HG02798 (cell line): ENCODE measurements around the gene PRCC.
A peak's percentile ranks its signal among the peaks of the same experiment; 100 is the strongest.

Experiments
- ATAC-seq: cut with Tn5 transposase; IDR thresholded peaks from one replicate; pipeline ENCODE4 v1.9.1; 2021; ENCODE audit warnings: mild to moderate bottlenecking; ENCODE audit not compliant: unreplicated experiment, poor library complexity

The PRCC gene, protein sequence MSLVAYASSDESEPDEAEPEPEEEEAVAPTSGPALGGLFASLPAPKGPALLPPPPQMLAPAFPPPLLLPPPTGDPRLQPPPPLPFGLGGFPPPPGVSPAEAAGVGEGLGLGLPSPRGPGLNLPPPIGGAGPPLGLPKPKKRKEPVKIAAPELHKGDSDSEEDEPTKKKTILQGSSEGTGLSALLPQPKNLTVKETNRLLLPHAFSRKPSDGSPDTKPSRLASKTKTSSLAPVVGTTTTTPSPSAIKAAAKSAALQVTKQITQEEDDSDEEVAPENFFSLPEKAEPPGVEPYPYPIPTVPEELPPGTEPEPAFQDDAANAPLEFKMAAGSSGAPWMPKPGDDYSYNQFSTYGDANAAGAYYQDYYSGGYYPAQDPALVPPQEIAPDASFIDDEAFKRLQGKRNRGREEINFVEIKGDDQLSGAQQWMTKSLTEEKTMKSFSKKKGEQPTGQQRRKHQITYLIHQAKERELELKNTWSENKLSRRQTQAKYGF

DNA sequence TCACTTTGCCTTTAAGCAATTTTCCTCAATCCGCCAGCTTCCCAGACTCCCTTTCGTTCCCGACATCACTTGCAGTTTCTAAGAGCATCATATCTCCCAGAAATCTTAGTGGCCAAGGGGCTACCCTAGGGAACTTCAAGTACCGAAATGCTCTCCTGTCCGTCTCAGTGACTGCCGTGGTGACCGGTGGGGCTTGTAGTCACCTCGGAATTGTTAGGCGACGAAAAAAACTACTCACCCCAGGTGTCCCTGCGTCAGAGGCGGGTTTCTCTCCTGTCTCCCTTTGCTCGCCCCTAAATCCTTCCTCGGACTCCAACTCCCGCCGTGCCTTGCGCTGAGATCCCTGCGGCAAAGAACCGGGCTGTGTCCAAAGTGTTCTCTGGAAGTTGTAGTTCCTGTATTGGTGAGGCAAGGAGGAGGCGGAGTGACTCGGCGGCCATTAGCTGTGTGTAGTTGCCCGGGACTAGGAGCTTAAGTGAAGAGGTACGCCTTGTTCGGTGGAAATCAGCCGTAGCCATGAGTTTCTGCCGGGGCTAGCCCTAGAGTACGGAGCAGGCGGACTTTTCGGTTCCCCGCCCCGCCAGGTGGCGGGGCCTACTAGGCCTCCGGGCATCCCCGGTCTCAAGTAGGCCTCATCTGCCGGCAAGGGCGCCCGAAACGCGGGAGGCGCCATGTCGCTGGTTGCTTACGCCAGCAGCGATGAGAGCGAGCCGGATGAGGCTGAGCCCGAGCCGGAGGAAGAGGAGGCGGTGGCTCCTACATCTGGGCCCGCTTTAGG is at the start of gene PRCC:
PRCC (plus strand) TSS at position 435 of the 778 bp plus-strand sequence; CDS start at position 672, 237 bp downstream.
- peak; percentile 95 for ATAC-seq

DNA sequence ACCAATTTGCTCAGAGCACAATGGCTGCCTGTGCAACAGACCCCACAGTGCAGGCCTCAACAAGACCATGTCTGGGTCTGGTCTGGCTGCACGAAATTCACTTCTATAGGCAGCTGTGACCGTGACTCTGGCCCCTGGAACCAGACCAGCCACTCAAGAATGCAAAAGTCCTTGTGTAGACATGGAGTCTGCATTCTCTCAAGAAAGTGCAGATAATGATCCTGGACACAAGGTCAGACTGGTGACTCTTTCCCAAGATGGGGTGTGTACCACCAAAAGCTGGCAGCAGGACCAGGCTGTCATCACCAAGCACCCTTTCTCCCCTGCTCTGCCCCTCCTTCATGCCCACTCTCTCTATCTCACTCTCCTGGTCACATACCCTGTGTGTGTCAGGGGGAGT is 46.2 kb upstream of the PRCC start:
- no peak for ATAC-seq

DNA sequence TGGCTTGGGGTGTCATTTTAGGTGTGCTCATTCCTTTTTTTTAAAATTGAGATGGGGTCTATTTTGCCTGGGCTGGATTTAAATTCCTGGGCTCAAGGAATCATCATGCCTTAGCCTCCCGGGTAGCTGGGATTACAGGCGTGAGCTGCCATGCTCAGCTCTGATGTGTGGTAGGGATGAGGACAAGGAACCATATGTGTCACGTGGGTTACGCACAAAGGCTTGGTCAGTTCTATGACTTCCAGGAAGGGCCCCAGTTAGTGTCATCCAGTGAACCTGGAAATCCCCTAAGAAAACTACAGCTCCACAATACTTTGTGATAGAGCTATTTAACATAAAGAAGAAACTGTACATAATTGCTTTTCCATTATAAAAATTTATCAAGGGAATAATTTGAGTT is 45.8 kb upstream of the PRCC start:
- ATAC-seq: no peak

DNA sequence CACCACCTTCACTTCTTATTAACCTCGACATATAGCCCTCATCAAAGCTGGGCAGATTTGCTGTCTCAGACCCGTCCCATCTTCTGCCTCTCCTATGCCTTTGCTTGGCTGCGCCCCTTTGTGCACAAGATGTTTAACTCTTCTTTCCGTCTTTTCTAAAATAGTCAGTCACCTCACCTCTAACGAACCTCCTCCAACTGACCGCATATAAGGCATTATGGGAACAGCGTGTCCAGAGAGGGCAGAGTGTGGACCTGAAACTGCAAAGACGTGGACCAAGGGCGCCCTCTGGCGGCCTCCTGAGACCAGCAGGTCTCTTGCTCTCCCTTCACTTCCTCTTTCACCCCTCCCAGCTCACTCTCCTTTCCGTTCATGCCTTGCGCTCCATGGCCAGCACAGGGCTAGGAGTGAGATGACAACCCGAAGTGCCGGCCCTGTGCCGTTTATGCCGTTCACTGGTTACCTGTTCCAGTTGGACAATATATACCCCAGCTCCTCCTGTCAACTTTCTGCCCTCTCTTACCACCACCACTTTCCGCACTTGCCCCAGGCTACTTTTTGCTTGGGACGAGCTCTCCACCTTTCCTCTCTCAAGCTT is 41.6 kb upstream of the PRCC start:
- ATAC-seq: peak; percentile 41

DNA sequence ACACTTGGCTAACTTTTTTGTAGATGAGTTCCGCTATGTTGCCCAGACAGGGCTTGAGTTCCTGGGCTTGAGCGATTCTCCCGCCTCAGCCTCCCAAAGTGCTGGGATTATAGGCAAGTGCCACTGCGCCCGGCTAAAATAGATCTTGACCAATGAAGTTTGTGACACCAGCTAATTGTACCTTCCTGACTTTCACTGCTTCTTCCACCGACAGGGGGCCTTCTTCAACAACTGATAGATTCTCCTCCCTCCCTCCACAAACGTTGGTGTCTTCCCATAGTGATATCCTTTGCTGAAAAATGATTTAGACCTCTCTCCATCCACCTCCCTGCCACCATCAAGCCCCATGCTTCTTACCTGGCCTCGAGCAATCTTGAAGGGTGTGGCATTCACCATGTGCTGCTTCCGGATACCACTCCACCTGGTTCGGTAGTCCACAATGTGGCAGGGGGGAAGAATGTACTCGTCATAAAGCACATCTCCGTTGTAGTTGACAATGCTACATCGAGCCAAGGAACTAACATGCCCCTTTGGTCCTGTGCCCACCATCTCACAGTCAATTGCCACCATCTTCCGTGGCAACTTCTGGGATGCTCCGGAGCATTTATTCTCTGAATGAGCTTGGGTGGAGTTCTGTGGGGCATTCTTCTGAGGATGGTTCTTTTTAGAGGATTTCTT is 40.6 kb upstream of the PRCC start:
- no peak for ATAC-seq

DNA sequence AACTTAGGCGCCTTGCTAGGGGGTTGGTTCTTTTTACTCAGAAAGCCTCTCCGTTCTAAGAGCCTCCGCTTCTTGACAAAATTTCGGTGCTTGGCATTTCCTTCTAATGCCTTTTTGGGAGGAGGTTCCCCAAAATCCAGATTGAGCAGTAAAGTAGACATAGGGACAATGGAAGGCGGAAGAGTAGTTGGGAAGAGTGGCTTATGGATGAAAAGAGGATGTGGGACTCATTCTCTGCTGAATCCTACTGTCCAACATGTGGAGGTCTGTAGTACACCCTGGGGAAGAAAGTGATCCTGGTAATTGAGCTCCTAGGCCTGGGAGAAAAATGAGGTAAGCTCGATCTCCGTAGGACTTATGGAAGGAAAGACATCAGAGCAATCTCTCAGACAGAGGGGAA is 39.8 kb upstream of the PRCC start:
- ATAC-seq: no peak

DNA sequence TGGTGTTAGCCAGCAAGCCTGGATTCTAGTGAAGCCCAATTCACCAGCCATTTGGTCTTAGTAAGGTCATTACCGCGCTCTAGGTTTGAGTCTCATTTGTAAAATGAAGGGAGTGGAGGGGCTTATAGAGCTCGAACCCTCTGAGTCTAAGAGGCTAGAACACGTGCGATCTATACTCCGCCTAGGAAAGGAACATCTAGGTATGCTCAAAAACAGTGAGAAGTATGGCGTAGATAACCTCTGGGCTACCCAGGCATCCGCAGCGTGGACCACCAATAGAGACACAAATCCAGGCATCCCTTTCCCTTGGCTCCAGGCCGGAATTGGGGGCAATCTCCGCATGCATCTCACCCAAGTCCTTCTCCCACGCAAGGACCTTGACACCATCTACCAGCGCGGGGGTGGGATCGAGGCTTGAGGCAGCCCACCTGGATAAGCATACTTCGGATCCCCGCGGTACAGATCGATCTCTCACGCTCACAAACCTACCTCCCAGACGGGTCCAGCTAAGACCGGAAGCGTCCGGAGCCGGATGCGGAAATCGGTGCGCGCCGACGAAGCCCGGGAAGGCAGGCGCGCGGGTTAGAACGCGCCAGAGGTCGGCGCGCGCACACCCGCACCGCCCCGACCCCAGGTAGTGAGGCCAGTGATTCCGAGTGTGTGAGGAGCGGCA is 39.3 kb upstream of the PRCC start, which contains the start of gene METTL25B:
METTL25B (plus strand) TSS at position 544 of the 673 bp plus-strand sequence. CDS start 636 bp downstream, outside the sequence.
- peak; percentile 63 for ATAC-seq

DNA sequence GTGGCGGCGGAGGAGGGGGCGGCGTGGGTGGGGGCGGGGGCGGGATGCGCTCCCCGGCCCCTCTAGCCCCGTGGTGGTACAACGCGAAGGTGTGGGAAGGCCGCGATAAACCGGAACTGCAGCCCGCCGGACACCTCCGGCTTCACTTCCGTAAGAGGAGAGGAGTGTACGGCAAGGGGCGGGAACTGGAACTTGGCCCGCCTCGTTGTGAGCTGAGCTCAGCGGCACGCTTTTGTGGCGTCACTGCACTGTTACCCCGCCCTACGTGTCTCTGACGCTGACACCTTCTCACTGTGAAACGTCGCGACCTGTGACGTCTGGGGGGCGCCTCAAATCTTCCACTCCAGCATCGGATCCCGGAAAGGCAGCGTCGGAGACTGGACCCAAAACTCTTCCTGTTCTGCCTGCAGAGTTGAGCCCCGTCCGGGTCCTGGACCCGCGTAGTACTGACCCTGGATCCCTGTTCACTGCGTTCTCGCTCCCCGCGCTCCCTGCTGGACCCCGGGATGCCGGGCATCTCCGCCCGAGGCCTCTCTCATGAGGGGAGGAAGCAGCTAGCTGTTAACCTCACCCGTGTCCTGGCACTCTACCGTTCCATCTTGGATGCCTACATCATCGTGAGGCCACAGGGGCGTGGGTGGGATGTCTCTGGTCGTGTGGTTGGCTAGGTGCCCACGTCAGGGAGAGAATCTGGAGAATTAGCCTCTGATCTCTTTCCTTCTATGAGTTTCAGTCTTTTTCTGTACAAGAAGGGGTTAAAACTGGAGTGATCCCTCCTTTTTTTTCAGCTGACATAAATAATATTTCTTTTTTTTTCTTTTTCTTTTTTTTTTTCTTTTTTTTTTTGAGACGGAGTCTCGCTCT is 38.5 kb upstream of the PRCC start, which contains the start of gene ISG20L2:
ISG20L2 (minus strand) TSS at position 168 of the 864 bp plus-strand sequence. CDS start 1,114 bp downstream, outside the sequence.
- peak; percentile 91 for ATAC-seq

DNA sequence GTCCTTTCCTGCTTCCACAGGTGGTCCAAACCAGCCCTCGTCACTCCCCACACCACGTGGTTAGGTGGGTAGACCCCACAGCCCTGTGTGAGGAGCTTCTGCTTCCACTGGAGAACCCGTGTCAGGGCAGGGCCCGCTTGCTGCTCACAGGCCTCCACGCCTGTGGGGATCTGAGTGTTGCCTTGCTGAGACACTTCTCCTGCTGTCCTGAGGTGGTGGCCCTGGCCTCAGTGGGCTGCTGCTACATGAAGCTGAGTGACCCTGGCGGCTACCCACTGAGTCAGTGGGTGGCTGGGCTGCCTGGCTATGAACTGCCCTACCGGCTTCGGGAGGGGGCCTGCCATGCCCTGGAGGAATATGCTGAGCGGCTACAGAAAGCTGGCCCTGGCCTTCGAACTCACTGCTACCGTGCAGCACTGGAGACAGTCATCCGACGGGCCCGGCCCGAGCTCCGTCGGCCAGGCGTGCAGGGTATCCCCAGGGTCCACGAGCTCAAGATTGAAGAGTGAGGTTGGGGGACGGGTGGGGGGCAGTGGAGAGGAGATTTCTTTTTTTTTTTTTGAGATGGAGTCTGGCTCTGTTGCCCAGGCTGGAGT is 33.2 kb upstream of the PRCC start:
- ATAC-seq: no peak

DNA sequence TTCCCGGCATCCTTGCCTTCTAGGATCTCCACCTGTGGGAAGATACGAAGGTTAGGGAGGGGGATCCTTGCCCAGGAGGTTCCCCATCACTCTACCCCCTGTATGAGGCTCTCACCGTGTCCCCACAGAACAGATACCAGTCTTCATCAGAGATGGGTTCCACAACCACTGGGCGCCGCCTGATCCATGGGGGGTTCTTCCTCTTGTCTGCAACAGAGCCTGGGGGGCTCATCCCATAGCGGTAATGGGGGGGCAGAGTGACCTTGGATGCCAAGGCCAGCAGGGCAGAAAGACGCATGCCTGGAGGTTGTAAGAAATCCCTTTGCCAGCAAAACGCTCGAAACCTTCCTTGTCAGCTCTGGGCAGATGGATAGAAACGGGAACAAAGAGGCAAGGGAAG is 28.9 kb upstream of the PRCC start:
- ATAC-seq: no peak

DNA sequence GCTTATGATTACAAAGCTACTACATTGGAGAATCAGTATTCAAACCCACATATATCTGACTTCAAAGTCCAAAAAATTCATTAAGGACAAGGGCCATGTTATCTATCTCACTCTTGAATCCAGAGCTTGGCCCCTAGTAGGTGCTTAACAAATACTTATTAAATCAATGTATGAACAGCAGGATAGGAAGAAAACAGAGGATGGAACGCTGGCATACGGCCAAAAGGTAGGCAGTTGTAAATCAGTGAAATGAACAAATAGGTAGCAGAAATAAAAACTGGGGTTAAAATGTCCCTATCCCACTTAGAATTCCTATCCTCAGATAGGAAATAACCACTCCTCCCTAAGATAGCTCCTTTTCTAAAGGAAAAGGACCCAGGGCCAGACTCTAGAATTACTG is 28.4 kb upstream of the PRCC start:
- ATAC-seq: no peak

DNA sequence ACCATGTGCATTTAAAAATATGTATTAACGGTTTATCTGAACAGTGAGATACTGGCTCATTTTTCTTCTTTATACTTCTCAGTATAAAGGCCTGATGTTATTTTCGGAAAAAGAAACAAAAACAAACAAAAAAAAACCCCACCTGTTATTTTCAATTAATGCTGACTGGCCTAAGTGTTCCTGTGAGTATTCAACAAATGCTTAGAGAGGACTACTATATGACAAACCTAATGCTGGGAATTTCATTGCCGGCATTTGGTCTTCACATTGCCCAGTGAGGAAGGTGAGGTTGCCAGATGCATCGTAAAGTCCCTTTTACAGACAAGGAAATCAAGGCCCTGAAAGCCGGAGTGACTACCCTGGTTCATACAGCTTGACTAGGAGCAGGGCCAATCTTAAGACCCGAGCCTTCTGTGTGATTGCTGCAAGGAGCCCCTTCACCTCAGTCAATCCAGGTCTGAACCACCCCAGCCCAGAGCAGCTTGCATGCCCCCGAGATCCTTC is 27.0 kb upstream of the PRCC start:
- ATAC-seq: peak; percentile 0

DNA sequence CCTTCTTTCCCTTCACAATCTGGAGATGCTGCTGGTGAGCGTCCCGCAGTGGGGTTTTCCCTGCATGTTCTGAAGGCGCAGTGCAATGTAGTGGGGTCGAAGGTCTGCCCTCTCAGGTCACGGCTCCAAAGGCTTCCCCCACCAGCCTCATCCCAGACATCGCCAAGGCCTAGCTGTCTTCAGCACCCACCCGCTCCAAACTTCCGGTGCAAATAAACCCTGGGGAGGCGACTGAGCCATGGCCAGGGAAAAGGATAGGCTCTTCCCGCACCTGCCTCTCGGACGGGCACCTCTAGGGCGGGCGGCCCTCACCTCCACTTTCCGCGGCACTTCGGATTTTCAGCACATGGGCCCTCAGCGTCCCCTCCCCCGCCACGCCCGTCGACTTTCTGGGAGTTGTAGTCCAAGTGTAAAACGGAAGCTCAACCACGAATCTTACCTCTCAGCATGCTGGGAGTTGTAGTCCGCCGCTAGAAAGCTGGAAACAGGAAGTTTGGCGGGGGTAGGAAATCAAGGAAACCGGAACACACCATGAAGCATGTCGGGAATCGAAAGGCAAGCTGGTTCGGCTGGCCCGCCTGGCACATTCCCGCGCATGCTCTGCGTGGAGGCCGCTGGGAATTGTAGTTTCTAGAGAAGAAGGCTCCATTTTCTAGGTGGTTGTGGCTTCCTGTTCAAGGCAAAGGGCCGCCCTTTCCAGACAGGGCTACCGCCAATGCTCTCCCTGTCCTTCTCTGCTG is 26.4 kb upstream of the PRCC start, which contains the start of gene MRPL24:
MRPL24 (minus strand) TSS at position 348 of the 740 bp plus-strand sequence. CDS start 2,384 bp downstream, outside the sequence.
- ATAC-seq: peak; percentile 91

DNA sequence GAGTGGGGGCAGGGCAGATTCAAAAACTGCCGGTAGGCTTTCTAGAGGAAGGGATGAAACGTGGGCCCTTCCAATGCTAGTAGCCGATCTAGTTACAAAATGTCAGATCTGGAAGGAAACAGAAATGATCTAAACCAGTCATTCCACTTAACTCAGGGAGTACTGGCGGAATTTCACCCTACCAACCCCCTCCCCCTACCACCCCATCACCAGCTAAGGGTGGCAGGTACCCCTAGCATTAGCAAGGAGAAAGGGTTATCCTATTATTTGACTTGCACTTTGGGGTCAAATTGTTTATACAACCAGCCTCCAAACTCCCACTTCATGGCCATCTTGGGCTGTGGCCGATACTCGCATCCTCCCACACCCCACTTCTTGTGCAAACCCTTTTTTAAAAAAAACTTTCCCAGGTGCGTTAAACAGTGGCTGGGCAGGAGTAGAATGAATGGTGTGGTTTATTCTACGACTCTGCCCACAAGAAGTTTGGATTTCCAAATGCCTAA is 25.8 kb upstream of the PRCC start:
- peak; percentile 4 for ATAC-seq

DNA sequence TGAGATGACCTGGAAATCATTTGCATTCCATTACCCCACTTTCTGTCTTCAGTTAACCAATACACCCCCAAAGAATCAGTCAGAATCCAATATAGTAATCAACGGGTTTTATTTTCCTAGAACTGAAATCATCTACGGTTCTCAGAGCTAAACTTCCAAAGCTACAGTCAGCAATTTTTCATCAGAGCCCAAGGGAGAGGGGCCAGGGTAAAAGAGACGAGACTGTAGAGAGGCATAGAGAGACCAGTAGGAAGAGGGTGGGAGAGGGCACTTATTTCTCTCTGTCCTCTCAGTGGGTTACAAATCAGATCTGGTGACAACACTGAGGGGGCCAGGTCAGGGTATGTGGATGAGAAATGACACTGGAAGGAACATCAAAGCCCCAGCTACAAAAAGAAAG is 25.3 kb upstream of the PRCC start:
- no peak for ATAC-seq

DNA sequence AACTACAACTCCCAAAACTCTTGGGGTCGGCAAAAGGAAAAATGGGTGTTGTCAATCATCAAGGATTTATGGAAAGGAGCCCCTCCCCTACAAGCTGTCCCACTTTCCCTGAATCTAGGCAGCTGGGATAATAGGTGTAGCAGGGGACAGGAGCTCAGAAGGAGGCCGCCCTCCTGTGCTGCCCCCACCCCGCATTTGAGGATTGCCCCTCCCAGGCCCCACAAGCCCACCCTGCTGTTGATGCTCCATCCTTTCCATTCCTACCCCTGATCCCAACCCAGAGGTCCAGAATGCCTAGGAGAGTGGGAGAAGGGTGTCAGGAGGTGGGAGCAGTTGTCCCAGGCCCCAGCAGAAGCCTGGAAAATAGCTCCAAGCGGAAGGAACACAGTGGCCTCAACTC is 24.5 kb upstream of the PRCC start:
- no peak for ATAC-seq
